SK-N-SH (cell line): ENCODE measurements around the gene PCBP3. TPM values are rescaled to one million over a fixed set of nuclear protein-coding genes. Genes with fewer than 3 reads are reported as not detected.

Source experiments
- CTCF ChIA-PET: fragments of 300-600, 350-600 bp; formaldehyde crosslinking; extraction: SDS; loops from one replicate; lab custom pipeline; 2021; lab: Yijun Ruan, JAX
- POLR2A ChIA-PET: fragments of 350-600 bp; sonication (Branson Sonifier 250); formaldehyde crosslinking; extraction: SDS; loops from one replicate; lab custom pipeline; 2020; ENCODE audit warnings: antibody characterized with exemption, inconsistent platforms; lab: Yijun Ruan, JAX
- DNase-seq: peaks from one replicate; pipeline ENCODE4 v3.0.0; 2012
- H2AFZ ChIP-seq: fragments of 200-600 bp; sonication (generic); 2 replicates; pipeline ENCODE4 v1.8.1; 2016; ENCODE audit warnings: antibody characterized with exemption, mild to moderate bottlenecking, low read depth
- H3F3A ChIP-seq: fragments of 200-600 bp; sonication (generic); replicated peaks from 2 replicates; pipeline ENCODE3; 2016; ENCODE audit warnings: antibody characterized with exemption, mild to moderate bottlenecking; ENCODE audit not compliant: insufficient read depth
- H3K27ac ChIP-seq, 2 experiments: fragments of 200-500 bp in 1 of 2; fragments of 200-600 bp in 1 of 2; sonication (Bioruptor generic) in 1 of 2; sonication (generic), shearing (Covaris generic) in 1 of 2; 2 replicates each; pipeline versions ENCODE4 v1.5.1 to v1.6.1; 2014 to 2016; ENCODE audit warnings: low read depth in 2 of 2, inconsistent platforms in 1 of 2, low read length in 1 of 2, mild to moderate bottlenecking in 1 of 2, mixed read lengths in 1 of 2
- H3K27me3 ChIP-seq: fragments of 200-600 bp; sonication (generic), shearing (Covaris generic); 2 replicates; pipeline ENCODE4 v1.6.1; 2016; ENCODE audit warnings: mixed run types; ENCODE audit not compliant: insufficient read depth
- H3K36me3 ChIP-seq, 2 experiments: fragments of 200-500 bp in 1 of 2; fragments of 200-600 bp in 1 of 2; sonication (Bioruptor generic) in 1 of 2; sonication (generic) in 1 of 2; replicated peaks in 1 of 2; 2 replicates each; pipeline versions ENCODE3 to v1.5.1; 2014 to 2016; ENCODE audit warnings: low read length in 1 of 2, mild to moderate bottlenecking in 1 of 2; ENCODE audit not compliant: insufficient read depth in 2 of 2, control insufficient read depth in 1 of 2
- H3K4me1 ChIP-seq, 2 experiments: fragments of 200-500 bp in 1 of 2; fragments of 200-600 bp in 1 of 2; sonication (Bioruptor generic) in 1 of 2; sonication (generic), shearing (Covaris generic) in 1 of 2; 2 replicates each; pipeline versions ENCODE4 v1.5.1 to v1.6.1; 2014 to 2016; ENCODE audit warnings: low read depth in 1 of 2, low read length in 1 of 2, mixed run types in 1 of 2; ENCODE audit not compliant: insufficient read depth in 2 of 2, control insufficient read depth in 1 of 2
- H3K4me2 ChIP-seq: fragments of 200-600 bp; sonication (generic), shearing (Covaris generic); 2 replicates; pipeline ENCODE4 v1.6.1; 2017; ENCODE audit warnings: mixed run types
- H3K4me3 ChIP-seq, 2 experiments: fragments of 200-500 bp in 1 of 2; fragments of 200-600 bp in 1 of 2; sonication (Bioruptor generic) in 1 of 2; sonication (generic), shearing (Covaris generic) in 1 of 2; 2 replicates each; pipeline versions ENCODE4 v1.5.1 to v1.8.1; 2014 to 2016; ENCODE audit warnings: low read depth in 2 of 2, inconsistent platforms in 1 of 2, low read length in 1 of 2, mild to moderate bottlenecking in 1 of 2, mixed read lengths in 1 of 2, moderate library complexity in 1 of 2
- H3K79me2 ChIP-seq: fragments of 200-600 bp; sonication (generic); 2 replicates; pipeline ENCODE4 v1.8.1; 2017; ENCODE audit warnings: mild to moderate bottlenecking; ENCODE audit not compliant: insufficient read depth
- H3K9ac ChIP-seq: fragments of 200-600 bp; sonication (generic); 2 replicates; pipeline ENCODE4 v1.6.1; 2017; ENCODE audit warnings: mixed run types
- H3K9me2 ChIP-seq: fragments of 200-600 bp; sonication (generic); 2 replicates; pipeline ENCODE4 v1.6.1; 2017; ENCODE audit warnings: mixed run types
- H3K9me3 ChIP-seq: fragments of 200-600 bp; sonication (generic); 2 replicates; pipeline ENCODE4 v1.6.1; 2017; ENCODE audit warnings: mixed run types, mild to moderate bottlenecking, moderate library complexity
- H4K20me1 ChIP-seq: fragments of 200-600 bp; sonication (generic); 2 replicates; pipeline ENCODE4 v1.6.1; 2017; ENCODE audit warnings: mild to moderate bottlenecking, mixed run types; ENCODE audit not compliant: insufficient read depth
- CHD2 ChIP-seq: fragments of 150-350 bp; IDR thresholded peaks from 2 replicates; pipeline ENCODE4 v1.6.1; 2018; ENCODE audit warnings: low read length; ENCODE audit not compliant: partially characterized antibody
- ELF1 ChIP-seq: IDR thresholded peaks from 2 replicates; pipeline ENCODE4 v1.4.0; 2012
- FOXJ3 ChIP-seq: sonication (generic); formaldehyde crosslinking; IDR thresholded peaks from 2 replicates; pipeline ENCODE4 v1.5.1; 2020; ENCODE audit warnings: mild to moderate bottlenecking, missing genetic modification reagents
- FOXM1 ChIP-seq: IDR thresholded peaks from 2 replicates; pipeline ENCODE4 v1.4.0; 2012; ENCODE audit warnings: low read depth, mild to moderate bottlenecking
- GABPA ChIP-seq: IDR thresholded peaks from 2 replicates; pipeline ENCODE4 v1.4.0; 2012; ENCODE audit warnings: low read depth, mild to moderate bottlenecking
- GATA2 ChIP-seq: sonication (generic); formaldehyde crosslinking; IDR thresholded peaks from 2 replicates; pipeline ENCODE4 v1.5.0; 2020; ENCODE audit warnings: mild to moderate bottlenecking, missing genetic modification reagents
- MEF2A ChIP-seq: IDR thresholded peaks from 2 replicates; pipeline ENCODE4 v1.4.0; 2012; ENCODE audit warnings: low read depth, borderline replicate concordance
- NFIC ChIP-seq: IDR thresholded peaks from 2 replicates; pipeline ENCODE4 v1.4.0; 2012; ENCODE audit warnings: borderline replicate concordance
- NRF1 ChIP-seq: IDR thresholded peaks from 2 replicates; pipeline ENCODE4 v1.6.1; 2012; ENCODE audit warnings: low read depth, mild to moderate bottlenecking, low read length
- POLR2AphosphoS5 ChIP-seq: IDR thresholded peaks from 2 replicates; pipeline ENCODE4 v1.6.1; 2012; ENCODE audit warnings: low read depth, low read length
- RAD21 ChIP-seq: IDR thresholded peaks from 2 replicates; pipeline ENCODE4 v1.6.1; 2012; ENCODE audit warnings: mild to moderate bottlenecking, low read length
- RXRA ChIP-seq: IDR thresholded peaks from 2 replicates; pipeline ENCODE4 v1.4.0; 2012; ENCODE audit warnings: low read depth, mild to moderate bottlenecking, borderline replicate concordance
- WGBS: methylation state at CpG from one replicate; pipeline ENCODE4 v1.1.6; 2017; ENCODE audit warnings: low lambda C conversion rate; 5-methylcytosine and 5-hydroxymethylcytosine counted together
- polyA plus RNA-seq, 3 experiments: library from polyadenylated mRNA; depleted of rRNA; stranded (reverse); fragments of >200 nt; gene quantifications; 2 replicates each; pipeline ENCODE4 v1.2.3, GENCODE V29; 2012
- TF ChIP-seq, protein P1 (sequence below): IDR thresholded peaks from 2 replicates; pipeline ENCODE4 v1.4.0; 2012; ENCODE audit warnings: low read depth
- TF ChIP-seq, protein P2 (sequence below): IDR thresholded peaks from 2 replicates; pipeline ENCODE4 v1.4.0; 2012; ENCODE audit warnings: low read depth, borderline replicate concordance

The PCBP3 gene
- polyA plus RNA-seq, 1 of the 3 experiments (the other 2 are of a cell fraction) = 9.5 TPM

DNA sequence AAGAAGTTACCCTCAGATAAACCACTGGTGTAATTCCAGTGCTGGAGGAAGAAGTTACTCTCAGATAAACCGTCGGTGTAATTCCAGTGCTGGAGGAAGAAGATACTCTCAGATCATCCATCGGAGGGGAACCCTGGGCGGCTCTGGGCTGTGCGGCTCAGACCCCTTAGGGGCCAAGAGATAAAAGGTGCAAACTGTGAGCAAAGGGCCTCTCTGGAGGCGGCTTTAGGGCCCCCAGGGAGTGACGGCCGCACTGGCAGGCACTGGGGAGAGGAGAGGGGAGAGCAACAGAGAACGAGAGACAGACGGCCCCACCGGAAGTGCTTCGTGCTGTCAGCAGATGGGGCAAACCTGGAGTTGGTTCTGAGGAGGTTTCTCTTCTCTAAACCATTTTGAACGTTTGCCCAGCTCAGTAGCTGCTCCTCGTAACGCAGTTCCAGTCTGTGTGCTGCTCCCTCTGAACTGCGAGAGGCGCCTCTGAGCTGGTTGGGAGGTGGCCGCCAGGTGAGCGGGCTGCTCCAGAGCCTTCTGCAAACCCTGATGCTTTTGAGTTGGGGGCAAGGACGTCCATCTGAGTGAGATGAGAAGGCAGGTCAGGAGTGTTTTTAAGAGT lies 275.4 kb downstream of the PCBP3 start (continued):
- TF ChIP-seq, protein P1, sequence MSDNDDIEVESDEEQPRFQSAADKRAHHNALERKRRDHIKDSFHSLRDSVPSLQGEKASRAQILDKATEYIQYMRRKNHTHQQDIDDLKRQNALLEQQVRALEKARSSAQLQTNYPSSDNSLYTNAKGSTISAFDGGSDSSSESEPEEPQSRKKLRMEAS = no peak

DNA sequence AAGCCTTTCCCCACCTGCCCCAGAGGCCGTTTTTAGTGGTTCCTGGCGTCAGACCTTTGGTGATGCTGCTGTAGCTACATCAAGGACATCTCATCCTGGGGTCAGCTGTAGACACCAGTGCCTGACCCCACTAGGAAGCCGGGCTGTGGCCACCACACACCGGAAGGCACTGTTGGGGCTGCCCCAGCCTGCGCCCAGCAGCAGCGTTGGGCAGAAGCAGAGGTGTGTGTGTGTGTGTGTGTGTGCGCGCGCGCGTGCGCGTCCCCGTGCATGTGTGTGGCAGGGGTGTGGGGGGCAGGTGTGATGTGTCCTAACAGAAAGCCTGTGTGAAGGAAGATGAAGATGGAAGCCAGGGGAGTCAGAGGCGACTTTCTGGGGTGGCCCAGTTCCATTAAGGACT lies 276.1 kb downstream of the PCBP3 start:
- CTCF ChIA-PET = no interaction called here
- Histone ChIP-seq H3F3A (no peaks in the 10 kb centered on the region), H4K20me1 (no peaks in the 10 kb centered on the region), H3K4me2 (no peak overlapping the region), H2AFZ (no peak overlapping the region), H3K9ac (no peak overlapping the region), H3K9me3 (no peaks in the 10 kb centered on the region), H3K79me2 (no peaks in the 10 kb centered on the region), H3K4me3 (no peak overlapping the region), H3K27me3 (no peaks in the 10 kb centered on the region), H3K36me3 (no peaks in the 10 kb centered on the region), H3K9me2 (no peaks in the 10 kb centered on the region)
- WGBS = 74% methylated on average over 14 of the region's 15 CpGs
- no peak for DNase-seq
- POLR2A ChIA-PET = no interaction called here
- TF ChIP-seq NFIC = no peak
- TF ChIP-seq CHD2 = no peak
- no peak for TF ChIP-seq GATA2 (CRISPR knock-in tag)
- TF ChIP-seq FOXJ3 (CRISPR knock-in tag) = no peak
- no peak for TF ChIP-seq ELF1
- TF ChIP-seq RAD21 = no peak
- TF ChIP-seq FOXM1 = no peak
- TF ChIP-seq, protein P1 = no peak
- no peak for TF ChIP-seq GABPA
- no peak for TF ChIP-seq POLR2AphosphoS5
- TF ChIP-seq, protein P2, sequence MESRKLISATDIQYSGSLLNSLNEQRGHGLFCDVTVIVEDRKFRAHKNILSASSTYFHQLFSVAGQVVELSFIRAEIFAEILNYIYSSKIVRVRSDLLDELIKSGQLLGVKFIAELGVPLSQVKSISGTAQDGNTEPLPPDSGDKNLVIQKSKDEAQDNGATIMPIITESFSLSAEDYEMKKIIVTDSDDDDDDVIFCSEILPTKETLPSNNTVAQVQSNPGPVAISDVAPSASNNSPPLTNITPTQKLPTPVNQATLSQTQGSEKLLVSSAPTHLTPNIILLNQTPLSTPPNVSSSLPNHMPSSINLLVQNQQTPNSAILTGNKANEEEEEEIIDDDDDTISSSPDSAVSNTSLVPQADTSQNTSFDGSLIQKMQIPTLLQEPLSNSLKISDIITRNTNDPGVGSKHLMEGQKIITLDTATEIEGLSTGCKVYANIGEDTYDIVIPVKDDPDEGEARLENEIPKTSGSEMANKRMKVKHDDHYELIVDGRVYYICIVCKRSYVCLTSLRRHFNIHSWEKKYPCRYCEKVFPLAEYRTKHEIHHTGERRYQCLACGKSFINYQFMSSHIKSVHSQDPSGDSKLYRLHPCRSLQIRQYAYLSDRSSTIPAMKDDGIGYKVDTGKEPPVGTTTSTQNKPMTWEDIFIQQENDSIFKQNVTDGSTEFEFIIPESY = no peak
- no peak for TF ChIP-seq RXRA
- no peak for TF ChIP-seq NRF1
- TF ChIP-seq MEF2A = no peak
- TF ChIP-seq, all 33 proteins: peak for 0
- H3K4me1 ChIP-seq = no peaks in the 10 kb centered on the region; a peak in 1 of 4 replicates
- no peak overlapping the region for H3K27ac ChIP-seq
